HG03135 (cell line): ENCODE data around the gene IQSEC3.
A peak's percentile ranks its signal among the peaks of the same experiment; 100 is the strongest.

ENCODE experiments used
- ATAC-seq: cut with Tn5 transposase; IDR thresholded peaks from one replicate; pipeline ENCODE4 v1.9.1; 2021; ENCODE audit warnings: mild to moderate bottlenecking, moderate library complexity; ENCODE audit not compliant: unreplicated experiment

The IQSEC3 gene

GRCh38 chr12:78981-79380 lies 12.4 kb downstream of the IQSEC3 start:
- ATAC-seq: no peak

- ATAC-seq: no peak
Observed at GRCh38 chr12:80681-81190, 14.2 kb downstream of the IQSEC3 start.

- ATAC-seq: no peak
Observed at GRCh38 chr12:82740-83139, 16.2 kb downstream of the IQSEC3 start.

GRCh38 chr12:84056-84455 lies 17.5 kb downstream of the IQSEC3 start:
- ATAC-seq: no peak

GRCh38 chr12:85191-85666 lies 18.7 kb downstream of the IQSEC3 start:
- ATAC-seq: no peak

GRCh38 chr12:87315-87714 lies 20.7 kb downstream of the IQSEC3 start:
- ATAC-seq: no peak

DNA sequence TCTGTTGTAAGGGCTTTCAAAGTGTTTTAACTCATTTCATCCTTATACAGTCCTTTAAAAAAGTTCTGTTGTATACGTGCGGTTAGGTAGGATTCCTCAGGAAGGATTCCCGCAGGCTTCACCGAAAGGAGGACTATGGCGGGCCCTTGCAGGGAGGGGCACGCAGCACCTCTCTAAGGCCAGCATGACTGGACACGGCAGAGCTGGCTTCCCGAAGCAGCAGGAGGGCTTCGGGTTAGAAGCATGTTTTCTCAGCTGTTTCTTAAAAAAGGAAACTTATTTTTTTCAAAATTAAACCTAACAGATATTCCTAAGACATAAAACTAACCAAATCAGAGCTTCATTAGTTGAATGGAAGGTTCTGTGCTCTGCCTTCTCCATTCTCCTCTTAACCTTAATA lies 21.3 kb downstream of the IQSEC3 start:
- ATAC-seq: no peak

GRCh38 chr12:89653-90052 lies 23.1 kb downstream of the IQSEC3 start:
- ATAC-seq: no peak

GRCh38 chr12:91213-91612 lies 24.6 kb downstream of the IQSEC3 start:
- ATAC-seq: no peak

GRCh38 chr12:93266-94005 lies 26.9 kb downstream of the IQSEC3 start:
- no peak for ATAC-seq

GRCh38 chr12:96543-96942 lies 30.0 kb downstream of the IQSEC3 start:
- ATAC-seq: no peak

- ATAC-seq: no peak
Observed at GRCh38 chr12:98924-99352, 32.4 kb downstream of the IQSEC3 start.

- no peak for ATAC-seq
Observed at GRCh38 chr12:99605-100004, 33.0 kb downstream of the IQSEC3 start.

DNA sequence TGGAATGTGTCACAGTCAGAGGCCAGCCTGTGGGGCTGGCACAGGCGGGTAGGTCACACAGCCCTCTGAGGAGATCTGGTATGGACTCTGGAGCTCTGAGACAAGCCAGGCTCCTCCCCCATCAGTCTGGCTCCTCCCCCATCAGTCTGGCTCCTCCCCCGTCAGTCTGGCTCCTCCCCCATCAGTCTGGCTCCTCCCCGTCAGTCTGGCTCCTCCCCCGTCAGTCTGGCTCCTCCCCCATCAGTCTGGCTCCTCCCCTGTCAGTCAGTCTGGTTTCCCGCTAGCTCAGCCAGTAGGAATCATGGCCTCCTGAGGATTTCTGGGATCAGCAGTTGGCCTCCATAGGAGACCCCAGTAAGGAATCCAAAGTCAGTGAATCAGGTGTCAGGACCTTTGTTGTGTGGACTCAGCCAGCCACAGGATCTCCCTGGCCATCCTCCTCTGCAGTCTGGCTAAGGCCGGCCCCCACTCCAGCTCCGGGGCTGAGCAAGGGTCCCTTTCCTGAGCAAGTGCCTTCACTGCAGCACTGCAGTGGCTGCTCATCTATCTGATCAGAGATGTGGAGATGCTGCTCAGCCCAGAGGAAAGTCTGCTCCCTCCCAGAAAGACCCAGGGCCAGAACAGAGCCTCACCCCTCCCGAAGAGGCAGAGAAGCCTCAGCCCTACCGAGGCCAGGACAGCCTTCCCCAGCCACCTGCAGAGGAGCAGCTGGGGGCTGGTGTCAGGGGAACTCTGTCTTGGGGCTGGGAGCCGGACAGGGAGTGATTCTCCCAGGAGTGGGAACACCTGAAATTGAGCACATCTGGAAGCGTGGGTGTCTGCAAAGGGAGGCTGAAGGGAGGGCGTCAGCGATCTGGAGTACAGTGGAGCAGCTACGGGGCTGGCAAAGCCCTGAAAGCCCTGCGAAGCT lies 35.7 kb downstream of the IQSEC3 start:
- no peak for ATAC-seq

GRCh38 chr12:102879-103168 lies 36.3 kb downstream of the IQSEC3 start:
- ATAC-seq: no peak

GRCh38 chr12:103169-103981 lies 36.8 kb downstream of the IQSEC3 start:
- ATAC-seq: no peak

- no peak for ATAC-seq
Observed at GRCh38 chr12:104551-105081, 38.0 kb downstream of the IQSEC3 start.

GRCh38 chr12:105696-106095 lies 39.1 kb downstream of the IQSEC3 start:
- no peak for ATAC-seq

- peak; percentile 93 for ATAC-seq
Observed at GRCh38 chr12:106118-106591, 39.6 kb downstream of the IQSEC3 start.

DNA sequence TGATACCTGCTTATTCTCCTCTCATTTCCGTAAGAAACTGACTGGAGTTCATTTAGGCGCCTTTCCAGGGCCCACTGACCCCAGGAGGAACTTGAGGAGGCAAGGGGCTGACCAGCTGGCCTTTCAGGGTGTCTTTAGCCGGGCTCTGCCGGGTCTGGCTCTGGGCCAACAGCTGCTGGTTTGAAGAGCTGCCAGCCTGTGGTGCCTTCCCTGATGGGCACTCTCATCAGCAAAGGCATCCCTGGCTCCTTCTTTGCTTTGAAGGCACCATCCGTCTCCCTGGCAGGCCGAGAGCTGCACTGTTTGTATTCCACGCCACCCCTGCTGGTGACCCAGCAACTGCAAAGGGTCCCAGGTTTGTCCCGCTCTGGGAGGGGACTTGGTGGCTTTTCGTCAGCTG lies 42.0 kb downstream of the IQSEC3 start:
- ATAC-seq: no peak

- no peak for ATAC-seq
Observed at GRCh38 chr12:109446-109845, 42.9 kb downstream of the IQSEC3 start.
